GM12878 (cell line): ENCODE data around the gene NUFIP1.

Experiments
- EP300 ChIP-seq, 2 experiments: fragments of 150-350 bp in 1 of 2; IDR thresholded peaks; 2 replicates each; pipeline ENCODE4 v1.6.1; 2011 to 2012; ENCODE audit warnings: low read depth in 2 of 2, low read length in 2 of 2, borderline replicate concordance in 1 of 2, improper control_type of control experiment in 1 of 2, inconsistent platforms in 1 of 2; ENCODE audit not compliant: control insufficient read depth in 1 of 2
- FOS ChIP-seq: IDR thresholded peaks from 3 replicates; pipeline ENCODE4 v1.6.1; 2011; ENCODE audit warnings: borderline replicate concordance; ENCODE audit not compliant: insufficient read length; ENCODE audit errors: extremely low read depth
- SRF ChIP-seq, 2 experiments: IDR thresholded peaks; 2 replicates each; pipeline ENCODE4 v1.6.1; 2011; ENCODE audit warnings: low read depth in 2 of 2, low read length in 2 of 2, mild to moderate bottlenecking in 1 of 2, moderate library complexity in 1 of 2

- TF ChIP-seq FOS (no peak), SRF (IDR thresholded peaks at IDR 0.05; ENCODE audit: low read depth in 2 of 2, low read length in 2 of 2) (no peak), EP300 (IDR thresholded peaks at IDR 0.05; ENCODE audit: borderline replicate concordance in 1 of 2, control insufficient read depth in 1 of 2, low read depth in 2 of 2, low read length in 2 of 2) (no peak)
Measured at GRCh38 chr13:44929692-44930091, 59.6 kb downstream of the NUFIP1 start.
